Lower lobe of right lung (tissue), 2 donors: Measurements from ENCODE around the gene POU2AF2. TPM values are rescaled to one million over a fixed set of nuclear protein-coding genes. Genes with fewer than 3 reads are reported as not detected.

Experiments
- ATAC-seq, 2 donors: fragments of 200-7000 bp; cut with Tn5 transposase; one replicate each; pipeline ENCODE4 v1.9.1; 2020 to 2022; ENCODE audit warnings: mild to moderate bottlenecking in 2 of 2, moderate library complexity in 2 of 2
- DNase-seq: peaks from one replicate; pipeline ENCODE4 v3.0.0-alpha.2; 2020
- H3K27ac ChIP-seq: fragments of 200-600 bp; one replicate; pipeline ENCODE4 v1.8.0; 2022
- H3K27me3 ChIP-seq: fragments of 200-600 bp; one replicate; pipeline ENCODE4 v1.8.0; 2022; ENCODE audit warnings: low read depth
- H3K36me3 ChIP-seq: fragments of 200-600 bp; one replicate; pipeline ENCODE4 v1.8.0; 2022; ENCODE audit warnings: mild to moderate bottlenecking
- H3K4me1 ChIP-seq: fragments of 200-600 bp; one replicate; pipeline ENCODE4 v1.8.0; 2022
- H3K4me3 ChIP-seq: fragments of 200-600 bp; one replicate; pipeline ENCODE4 v1.8.0; 2022; ENCODE audit warnings: mild to moderate bottlenecking
- H3K9me3 ChIP-seq: fragments of 200-600 bp; one replicate; pipeline ENCODE4 v1.8.0; 2022
- CTCF ChIP-seq: fragments of 200-600 bp; IDR thresholded peaks from one replicate; pipeline ENCODE4 v1.8.0; 2022; ENCODE audit warnings: antibody characterized with exemption, mild to moderate bottlenecking
- intact Hi-C: fragments of 100-400 bp; cut with DNase I; formaldehyde crosslinking; loops from one replicate; pipeline ENCODE4 v1.11.0; 2022
- total RNA-seq: library from RNA; stranded (reverse); fragmentation: NEBNext Ultra II Directional; extraction: Animal tissue kit (Norgen Biotek cat#: 25700); gene quantifications from one replicate; pipeline ENCODE4 v1.2.1, GENCODE V29; 2021
- donor health status: DM: no; HTN: yes; CAD: no; lungs with severe emphysema.

The POU2AF2 gene
- total RNA-seq, 1 donor from 2014 or later: not detected

GRCh38 chr11:111305876-111306275 lies 60.4 kb downstream of the POU2AF2 start:
- Histone ChIP-seq H3K9me3 (no peaks in the 10 kb centered on the region), H3K4me3 (no peak overlapping the region), H3K4me1 (peaks cover 8% of the 10 kb centered on the region), H3K27ac (no peak overlapping the region), H3K36me3 (no peaks in the 10 kb centered on the region), H3K27me3 (peaks cover 3% of the 10 kb centered on the region)
- DNase-seq: no peak
- no peak for ATAC-seq
- TF ChIP-seq CTCF: no peak
- intact Hi-C loops: no loop called here

GRCh38 chr11:111306321-111306720 lies 60.8 kb downstream of the POU2AF2 start:
- intact Hi-C loops: no loop called here
- no peaks in the 10 kb centered on the region for H3K36me3 ChIP-seq
- no peak for DNase-seq
- peaks cover 3% of the 10 kb centered on the region for H3K27me3 ChIP-seq
- no peak for TF ChIP-seq CTCF
- peaks cover 8% of the 10 kb centered on the region for H3K4me1 ChIP-seq
- ATAC-seq: no peak
- no peaks in the 10 kb centered on the region for H3K9me3 ChIP-seq
- no peak overlapping the region for H3K4me3 ChIP-seq
- no peak overlapping the region for H3K27ac ChIP-seq

- no peaks in the 10 kb centered on the region for H3K4me1 ChIP-seq
- H3K27ac ChIP-seq: no peak overlapping the region
- intact Hi-C loops: no loop called here
- peaks cover 3% of the 10 kb centered on the region for H3K27me3 ChIP-seq
- ATAC-seq: no peak
- DNase-seq: no peak
- H3K36me3 ChIP-seq: no peaks in the 10 kb centered on the region
- no peaks in the 10 kb centered on the region for H3K9me3 ChIP-seq
- no peak overlapping the region for H3K4me3 ChIP-seq
- TF ChIP-seq CTCF: no peak
Observed at GRCh38 chr11:111307472-111308108, 62.1 kb downstream of the POU2AF2 start.

GRCh38 chr11:111308140-111308539 lies 62.6 kb downstream of the POU2AF2 start:
- DNase-seq (peak; percentile 62), ATAC-seq (no peak)
- intact Hi-C loops: no loop called here
- TF ChIP-seq CTCF: no peak
- H3K27ac ChIP-seq: no peak overlapping the region
- H3K27me3 ChIP-seq: peaks cover 3% of the 10 kb centered on the region
- no peak overlapping the region for H3K4me3 ChIP-seq
- H3K4me1 ChIP-seq: no peaks in the 10 kb centered on the region
- no peaks in the 10 kb centered on the region for H3K36me3 ChIP-seq
- H3K9me3 ChIP-seq: no peaks in the 10 kb centered on the region

GRCh38 chr11:111309215-111309915 lies 63.8 kb downstream of the POU2AF2 start:
- DNase-seq: no peak
- peak in 1 of 2 donors; percentile 34 for ATAC-seq
- Histone ChIP-seq H3K4me3 (no peak overlapping the region), H3K27ac (no peak overlapping the region), H3K27me3 (peaks cover 3% of the 10 kb centered on the region), H3K4me1 (no peaks in the 10 kb centered on the region), H3K9me3 (no peaks in the 10 kb centered on the region), H3K36me3 (no peaks in the 10 kb centered on the region)
- intact Hi-C loops: no loop called here
- TF ChIP-seq CTCF: no peak
